Heart right ventricle (tissue), 16 donors: ENCODE measurements around the gene KCNK16. TPM values are rescaled to one million over a fixed set of nuclear protein-coding genes. Genes with fewer than 3 reads are reported as not detected.

Experiments used
- ATAC-seq, 8 donors: fragments of 200-7000 bp; cut with Tn5 transposase; one replicate each; pipeline ENCODE4 v1.9.1; 2020; ENCODE audit warnings: mild to moderate bottlenecking in 8 of 8, moderate library complexity in 8 of 8, moderate number of reproducible peaks in 1 of 8
- DNase-seq, 2 donors: peaks; one replicate each; pipeline ENCODE4 v3.0.0-alpha.2; 2020
- H3K27ac ChIP-seq, 10 donors: fragments of 200-600 bp; sonication (generic) in 2 of 10; one replicate each; pipeline versions ENCODE4 v1.5.0 to v1.8.0; 2020 to 2022; ENCODE audit warnings: mild to moderate bottlenecking in 3 of 10
- H3K27me3 ChIP-seq, 7 donors: fragments of 200-600 bp; one replicate each; pipeline ENCODE4 v1.8.0; 2021 to 2022; ENCODE audit warnings: mild to moderate bottlenecking in 2 of 7
- H3K36me3 ChIP-seq, 9 donors: fragments of 200-600 bp; sonication (generic) in 1 of 9; one replicate each; pipeline versions ENCODE4 v1.5.0 to v1.8.0; 2020 to 2022; ENCODE audit warnings: mild to moderate bottlenecking in 2 of 9
- H3K4me1 ChIP-seq, 9 donors: fragments of 200-600 bp; sonication (generic) in 1 of 9; one replicate each; pipeline versions ENCODE4 v1.5.0 to v1.8.0; 2020 to 2022; ENCODE audit warnings: mild to moderate bottlenecking in 4 of 9
- H3K4me3 ChIP-seq, 10 donors: fragments of 200-600 bp; sonication (generic) in 2 of 10; one replicate each; pipeline versions ENCODE4 v1.5.0 to v1.8.0; 2020 to 2022; ENCODE audit warnings: mild to moderate bottlenecking in 7 of 10, moderate library complexity in 2 of 10
- H3K9me3 ChIP-seq, 11 donors: fragments of 200-600 bp in 10 of 11; sonication (generic) in 2 of 11; one replicate each; pipeline versions ENCODE4 v1.5.0 to v1.8.0; 2013 to 2022; ENCODE audit warnings: mild to moderate bottlenecking in 2 of 11, control low read depth in 1 of 11, moderate library complexity in 1 of 11
- WGBS, 2 donors: extraction: QIAGEN DNeasy Blood & Tissue Kit; methylation state at CpG; one replicate each; pipeline ENCODE4 v1.1.7; 2013; ENCODE audit warnings: inconsistent platforms in 1 of 2; 5-methylcytosine and 5-hydroxymethylcytosine counted together
- intact Hi-C, 10 donors: fragments of 100-400 bp; cut with DNase I; formaldehyde crosslinking; loops; one replicate each; pipeline versions ENCODE4 v1.11.1 to v1.14.2; 2022
- polyA plus RNA-seq, 2 donors: library from polyadenylated mRNA; stranded (reverse); fragments of 200-250 nt; gene quantifications; one replicate each; pipeline ENCODE4 v1.2.3, GENCODE V29; 2013
- total RNA-seq, 10 donors: library from RNA; stranded (reverse); fragmentation: NEBNext Ultra II Directional in 3 of 10; extraction: Animal tissue kit (Norgen Biotek cat#: 25700) in 3 of 10; gene quantifications; one replicate each; pipeline versions ENCODE4 v1.2.1 to v1.2.4, GENCODE V29; 2021 to 2023
- TF ChIP-seq, protein P1 (sequence below), 9 donors: fragments of 200-600 bp; sonication (generic) in 2 of 9; IDR thresholded peaks; one replicate each; pipeline versions ENCODE4 v1.5.0 to v1.8.0; 2021 to 2022; ENCODE audit warnings: antibody characterized with exemption in 9 of 9, mild to moderate bottlenecking in 5 of 9, moderate library complexity in 1 of 9
- donor health status: Arrhythmogenic right ventricular cardiomyopathy.
- donor health status: ischemic (EF 13 %, LVEDD 7.1; RV severe dilation, severe dysfunction).
- donor health status: healthy with polysubstance abuse.
- donor health status: DM: no; HTN: yes; CAD: no.
- donor health status: DM: no; HTN: no; CAD: no.
- donor health status: ischemic (EF 25% LVEDD 6.9; RV normal size, moderate dysfunction).
- donor health status: ischemic (EF 25% LVEDD 5.7; RV mildly dilated, moderate dysfunction).
- donor health status: healthy.
- donor health status: DM: yes; HTN: yes; CAD: no.
- donor health status: Ischemic cardiomyopathy.
- donor health status: ischemic (EF 35%, LVEDD 5.7; RV mildly dilated, moderate dysfunction).
- donor health status: nonischemic (EF 11% LVEDD 7.7; RV severe dilation, severe dysfunction).
- donor health status: DM: yes; HTN: yes; CAD: no.
- donor health status: PGD.
- donor health status: ischemic (EF 29% LVEDD 5.4; RV normal size, mild dysfunction).
- donor health status: nonischemic (EF 23%, LVEDD 6.1; RV moderate dilation, normal function).

KCNK16 gene
- total and polyA plus RNA-seq, 12 donors, result not detected

DNA sequence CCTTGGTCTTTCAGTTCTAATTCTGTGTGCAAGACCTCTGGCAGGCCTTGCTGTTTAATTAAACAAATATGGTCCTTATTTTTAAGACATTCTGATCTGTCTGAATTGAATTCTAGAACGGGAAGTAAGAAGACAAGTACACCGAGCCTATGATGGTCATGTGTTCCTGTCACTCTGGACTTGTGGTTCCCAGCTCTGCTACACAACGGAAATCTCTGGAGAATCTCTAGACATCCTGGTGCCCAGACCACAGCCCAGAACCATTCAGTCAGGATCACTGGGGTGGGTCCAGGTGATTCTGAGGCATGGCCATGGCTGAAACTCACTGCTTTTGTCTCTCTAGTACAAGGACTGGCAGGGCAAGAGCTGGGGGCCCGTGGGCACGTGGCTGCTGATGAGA is 15.9 kb upstream of the KCNK16 start:
- Histone ChIP-seq H3K4me3 (no peak overlapping the region), H3K27ac (no peak overlapping the region), H3K27me3 (peaks cover 0 to 22% (median 9%) of the 10 kb centered on the region in 7 donors), H3K9me3 (no peaks in the 10 kb centered on the region), H3K36me3 (no peaks in the 10 kb centered on the region), H3K4me1 (peaks cover 3 to 23% (median 9%) of the 10 kb centered on the region in 9 donors)
- ATAC-seq (no peak), DNase-seq (no peak)
- 74 to 76% methylated on average over 5 of the region's 5 CpGs for WGBS, 2 donors
- TF ChIP-seq, protein P1, sequence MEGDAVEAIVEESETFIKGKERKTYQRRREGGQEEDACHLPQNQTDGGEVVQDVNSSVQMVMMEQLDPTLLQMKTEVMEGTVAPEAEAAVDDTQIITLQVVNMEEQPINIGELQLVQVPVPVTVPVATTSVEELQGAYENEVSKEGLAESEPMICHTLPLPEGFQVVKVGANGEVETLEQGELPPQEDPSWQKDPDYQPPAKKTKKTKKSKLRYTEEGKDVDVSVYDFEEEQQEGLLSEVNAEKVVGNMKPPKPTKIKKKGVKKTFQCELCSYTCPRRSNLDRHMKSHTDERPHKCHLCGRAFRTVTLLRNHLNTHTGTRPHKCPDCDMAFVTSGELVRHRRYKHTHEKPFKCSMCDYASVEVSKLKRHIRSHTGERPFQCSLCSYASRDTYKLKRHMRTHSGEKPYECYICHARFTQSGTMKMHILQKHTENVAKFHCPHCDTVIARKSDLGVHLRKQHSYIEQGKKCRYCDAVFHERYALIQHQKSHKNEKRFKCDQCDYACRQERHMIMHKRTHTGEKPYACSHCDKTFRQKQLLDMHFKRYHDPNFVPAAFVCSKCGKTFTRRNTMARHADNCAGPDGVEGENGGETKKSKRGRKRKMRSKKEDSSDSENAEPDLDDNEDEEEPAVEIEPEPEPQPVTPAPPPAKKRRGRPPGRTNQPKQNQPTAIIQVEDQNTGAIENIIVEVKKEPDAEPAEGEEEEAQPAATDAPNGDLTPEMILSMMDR (IDR thresholded peaks at IDR 0.05), result no peak
- intact Hi-C loops, result no loop called here

DNA sequence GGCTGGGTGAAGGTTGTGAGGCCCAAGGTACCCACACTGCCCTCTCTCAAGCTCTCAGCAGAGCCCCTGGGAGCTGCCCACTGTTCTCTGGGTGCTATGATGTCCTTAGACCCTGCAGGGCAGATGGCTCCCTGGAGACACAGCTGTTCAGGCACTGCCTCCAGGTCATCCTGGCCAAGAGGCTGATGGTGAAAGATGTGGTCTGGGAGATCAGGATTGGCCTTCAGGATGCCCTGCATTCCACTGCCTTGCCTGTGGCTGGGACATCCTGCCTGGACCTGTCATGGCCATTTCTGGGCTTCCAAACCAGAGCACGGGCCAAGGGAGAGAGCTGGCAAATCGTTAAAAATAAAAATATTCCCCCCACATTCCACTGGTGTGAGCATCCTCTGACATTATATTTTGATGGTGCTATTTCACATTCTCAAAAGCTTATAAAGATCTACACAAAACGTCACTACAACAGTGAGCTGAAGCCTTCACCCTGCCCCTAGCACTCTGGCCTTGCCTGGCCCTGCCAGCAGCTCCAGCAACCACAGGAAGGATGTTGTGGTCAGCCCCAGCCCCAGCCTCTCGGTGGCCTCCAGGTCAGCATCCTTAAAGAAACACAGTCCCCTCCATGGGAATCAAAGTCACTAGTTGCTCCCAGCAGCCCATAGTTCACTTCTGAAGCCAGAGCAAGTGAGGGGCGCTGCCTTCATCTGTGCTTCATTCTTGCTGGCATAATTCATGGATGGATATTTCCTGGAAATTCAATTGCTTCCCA is 13.5 kb upstream of the KCNK16 start:
- Histone ChIP-seq H3K4me1 (peaks cover 3 to 23% (median 9%) of the 10 kb centered on the region in 9 donors), H3K27ac (no peak overlapping the region)

DNA sequence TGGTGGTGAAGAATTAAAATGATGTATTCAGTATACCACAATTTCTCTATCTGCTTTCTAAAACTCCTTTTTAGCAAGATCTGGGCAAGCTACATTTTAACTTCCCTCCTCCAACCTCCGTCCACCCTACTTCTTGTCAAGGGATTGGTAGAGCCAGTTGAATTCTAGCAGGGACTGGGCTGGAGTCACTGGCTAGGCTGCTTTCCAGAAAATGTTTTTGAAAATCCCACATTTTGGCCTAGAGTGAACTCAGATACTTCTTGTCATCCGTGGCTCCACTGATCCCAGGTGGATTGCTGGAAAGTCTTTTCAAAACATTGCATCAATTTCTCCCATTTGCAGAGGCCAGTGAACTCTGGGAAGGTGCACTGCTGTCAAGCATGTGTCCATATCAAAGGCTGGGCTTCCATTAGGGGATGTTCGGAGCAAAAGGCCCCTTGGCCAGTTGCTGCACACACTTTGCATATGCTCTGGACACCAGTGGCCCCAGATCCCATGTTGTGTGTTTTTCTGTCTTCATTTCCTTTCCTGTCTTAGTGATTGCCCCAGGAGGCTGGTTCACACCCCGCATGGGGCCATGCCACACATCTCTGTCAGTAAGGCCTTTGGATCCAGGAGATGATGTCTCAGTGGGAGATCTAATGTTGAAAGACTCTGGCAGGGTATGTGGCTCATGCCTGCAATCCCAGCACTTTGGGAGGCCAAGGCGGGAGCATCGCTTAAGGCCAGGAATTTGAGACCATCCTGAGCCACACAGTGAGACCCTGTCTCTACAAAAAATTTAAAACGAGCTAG is 11.3 kb upstream of the KCNK16 start:
- 72 to 77% methylated on average over 7 of the region's 7 CpGs for WGBS, 2 donors
- TF ChIP-seq, protein P1 (IDR thresholded peaks at IDR 0.05), result no peak
- Histone ChIP-seq H3K36me3 (no peaks in the 10 kb centered on the region), H3K4me3 (no peak overlapping the region), H3K4me1 (peaks cover 0 to 16% (median 0%) of the 10 kb centered on the region in 9 donors), H3K9me3 (no peaks in the 10 kb centered on the region), H3K27ac (no peak overlapping the region), H3K27me3 (peaks cover 0 to 33% (median 3%) of the 10 kb centered on the region in 7 donors)
- DNase-seq (no peak), ATAC-seq (peak in 1 of 8 donors; percentile 34)
- intact Hi-C loops, result no loop called here

More for the DNA sequence above, 13.5 kb upstream of the KCNK16 start:
- H3K27me3 ChIP-seq, result peaks cover 0 to 26% (median 9%) of the 10 kb centered on the region in 7 donors
- no peaks in the 10 kb centered on the region for H3K9me3 ChIP-seq
- H3K4me3 ChIP-seq, result no peak overlapping the region
- intact Hi-C loops, result no loop called here
- H3K36me3 ChIP-seq, result no peaks in the 10 kb centered on the region
- no peak for DNase-seq
- WGBS, 2 donors, result 53 to 54% methylated on average over 5 of the region's 5 CpGs
- peak in 4 of 8 donors; percentile 28 to 70 (median 46) for ATAC-seq
- TF ChIP-seq, protein P1 (IDR thresholded peaks at IDR 0.05), result no peak

DNA sequence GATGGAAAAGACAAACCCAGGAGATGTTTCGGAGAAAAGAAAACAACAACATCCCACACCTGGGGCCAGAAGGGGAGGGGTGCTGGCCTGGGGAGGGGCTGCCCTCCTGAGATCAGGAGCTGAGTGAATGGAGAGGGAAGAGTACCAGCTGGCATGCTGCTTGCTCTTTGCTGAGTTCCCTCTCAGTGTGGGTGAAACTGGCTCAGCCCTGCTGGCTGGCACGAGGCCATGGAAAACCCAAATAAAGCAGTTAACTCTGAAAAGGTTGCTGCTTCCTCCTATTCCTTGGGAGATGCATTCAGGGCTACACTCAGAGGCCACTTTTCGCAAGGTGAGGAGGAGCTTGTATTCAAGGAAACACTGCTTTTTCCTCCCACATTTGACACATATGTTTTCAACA is 8.0 kb upstream of the KCNK16 start:
- Histone ChIP-seq H3K4me1 (peaks cover 0 to 3% (median 0%) of the 10 kb centered on the region in 9 donors), H3K27me3 (peaks cover 0 to 47% (median 23%) of the 10 kb centered on the region in 7 donors), H3K36me3 (no peaks in the 10 kb centered on the region), H3K4me3 (no peak overlapping the region), H3K27ac (no peak overlapping the region), H3K9me3 (no peaks in the 10 kb centered on the region)
- TF ChIP-seq, protein P1 (IDR thresholded peaks at IDR 0.05), result no peak
- intact Hi-C loops, result no loop called here
- peak in 1 of 2 donors; percentile 30 for DNase-seq
- peak in 6 of 8 donors; percentile 41 to 64 (median 51) for ATAC-seq
- WGBS, 2 donors, result 66 to 72% methylated on average over 3 of the region's 3 CpGs
